Measurements from ENCODE around the gene PHF1. TPM values are rescaled to one million over a fixed set of nuclear protein-coding genes. Genes with fewer than 3 reads are reported as not detected.

PHF1 gene
- total and polyA plus RNA-seq, 2 of the 13 experiments (the other 11 are each of a cell fraction or from before 2014, with no cell fraction given) = 25.4 to 61.9 TPM

- BruUV-seq (replicated peaks) = no TSS peak
- intact Hi-C loops (cut with micrococcal nuclease; ENCODE audit: unreplicated experiment) = loop anchor here (5.0 kb wide), 1 partner anchor 193 kb away; no protein-coding TSS in a partner anchor
- TF ChIP-seq ZNF704 (CRISPR knock-in tag; IDR thresholded peaks at IDR 0.05; ENCODE audit: borderline replicate concordance) (no peak), BCL6 (CRISPR knock-in tag; IDR thresholded peaks at IDR 0.05) (no peak), ZNF232 (CRISPR knock-in tag; IDR thresholded peaks at IDR 0.05; ENCODE audit: borderline replicate concordance) (no peak), SETDB1 (CRISPR knock-in tag; IDR thresholded peaks at IDR 0.05; ENCODE audit: borderline replicate concordance) (no peak), ZNF256 (CRISPR knock-in tag; conservative IDR thresholded peaks at IDR 0.05) (no peak), IKZF4 (CRISPR knock-in tag; IDR thresholded peaks at IDR 0.05; ENCODE audit: borderline replicate concordance, low read depth, not compliant biosample characterization) (no peak)
Measured at GRCh38 chr6:33390173-33390572, 20.6 kb upstream of the PHF1 start.

More at GRCh38 chr6:33390173-33390572, 20.6 kb upstream of the PHF1 start:
- ATAC-seq = no peak
- Histone ChIP-seq H3K9ac (ENCODE audit: insufficient read depth, low read depth, low read length) (no peak overlapping the region), H3K4me3 (replicated peaks in 1 of 3; ENCODE audit: insufficient read depth in 1 of 3, low read depth in 2 of 3, low read length in 3 of 3) (no peak overlapping the region), H4K20me1 (ENCODE audit: insufficient read depth, low read length) (no peaks in the 10 kb centered on the region), H3K4me1 (ENCODE audit: insufficient read depth, low read length) (peaks cover 37% of the 10 kb centered on the region), H2AFZ (ENCODE audit: low read length) (no peak overlapping the region), H3K36me3 (replicated peaks in 1 of 2; ENCODE audit: control insufficient read depth in 1 of 2, insufficient read depth in 2 of 2, low read length in 2 of 2) (no peaks in the 10 kb centered on the region; a peak in 1 of 5 replicates), H3K79me2 (ENCODE audit: insufficient read depth, low read length) (peaks cover 34% of the 10 kb centered on the region), H3K9me3 (ENCODE audit: low read length) (no peaks in the 10 kb centered on the region), H3K4me2 (ENCODE audit: low read depth, low read length) (no peak overlapping the region), H3K27ac (ENCODE audit: extremely low read length, insufficient read depth, low read length) (no peak overlapping the region), H3K27me3 (ENCODE audit: control insufficient read depth in 1 of 2, insufficient read depth in 2 of 2, low read length in 2 of 2) (no peaks in the 10 kb centered on the region; a peak in 1 of 5 replicates)
- in situ Hi-C loops (cut with HindIII; ENCODE audit: extremely low pct_ligation_motif_present, low pct_unique_long_range_greater_than_20kb) = no loop called here
- no peak for DNase-seq (ENCODE audit: low spot score)
- POLR2A ChIA-PET = interaction anchor here (1.1 to 1.5 kb wide), 4 partner anchors 28 to 118 kb away, joined by 4 to 8 read pairs (median 6); partner anchors contain the start of genes CUTA, RPS18, VPS52 and ZBTB9
- CTCF ChIA-PET (ENCODE audit: low intra/inter-chr PET ratio, low total read pairs) = no interaction called here
- WGBS (ENCODE audit: low lambda C conversion rate) = 94% methylated on average over 2 of the region's 2 CpGs
- FAIRE-seq = no peak
